T-helper 9 cell (primary cell): ENCODE results near the gene DGKG.

Source experiments
- DNase-seq: peaks from one replicate; pipeline ENCODE4 v3.0.0-alpha.2; 2020

The DGKG gene

GRCh38 chr3:186268616-186269448 lies 93.2 kb downstream of the DGKG start:
- no peak for DNase-seq

GRCh38 chr3:186267758-186268157 lies 94.3 kb downstream of the DGKG start:
- DNase-seq = no peak

GRCh38 chr3:186264608-186265400 lies 97.2 kb downstream of the DGKG start:
- DNase-seq = no peak

- no peak for DNase-seq
Measured at GRCh38 chr3:186261638-186262037, 100.4 kb downstream of the DGKG start.

GRCh38 chr3:186260726-186261125 lies 101.3 kb downstream of the DGKG start:
- no peak for DNase-seq

GRCh38 chr3:186259612-186260383 lies 102.2 kb downstream of the DGKG start:
- peak; percentile 52 for DNase-seq

GRCh38 chr3:186258968-186259367 lies 103.1 kb downstream of the DGKG start:
- DNase-seq = no peak

GRCh38 chr3:186257866-186258265 lies 104.2 kb downstream of the DGKG start:
- DNase-seq = no peak

- DNase-seq = no peak
Measured at GRCh38 chr3:186255703-186256331, 106.2 kb downstream of the DGKG start.

GRCh38 chr3:186254676-186255650 lies 107.1 kb downstream of the DGKG start:
- DNase-seq = no peak

- no peak for DNase-seq
Measured at GRCh38 chr3:186251948-186252619, 110.0 kb downstream of the DGKG start.

GRCh38 chr3:186248850-186249249 lies 113.2 kb downstream of the DGKG start:
- DNase-seq = no peak

- no peak for DNase-seq
Measured at GRCh38 chr3:186247821-186248814, 113.9 kb downstream of the DGKG start.

GRCh38 chr3:186246941-186247340 lies 115.1 kb downstream of the DGKG start:
- no peak for DNase-seq

- no peak for DNase-seq
Measured at GRCh38 chr3:186244016-186244415, 118.0 kb downstream of the DGKG start.

GRCh38 chr3:186241910-186242821 lies 119.9 kb downstream of the DGKG start:
- no peak for DNase-seq

- DNase-seq = no peak
Measured at GRCh38 chr3:186239321-186239720, 122.7 kb downstream of the DGKG start.

- no peak for DNase-seq
Measured at GRCh38 chr3:186237915-186238314, 124.1 kb downstream of the DGKG start.
